Stimulated activated naive CD4-positive, alpha-beta T cell treated with Interleukin-2 at 50 U/mL for 16 hours (primary cell): ENCODE results near the gene HDAC1.

ENCODE experiments used
- DNase-seq: peaks from one replicate; lab custom pipeline; 2025; lab: John Stamatoyannopoulos, UW

The HDAC1 gene

DNA sequence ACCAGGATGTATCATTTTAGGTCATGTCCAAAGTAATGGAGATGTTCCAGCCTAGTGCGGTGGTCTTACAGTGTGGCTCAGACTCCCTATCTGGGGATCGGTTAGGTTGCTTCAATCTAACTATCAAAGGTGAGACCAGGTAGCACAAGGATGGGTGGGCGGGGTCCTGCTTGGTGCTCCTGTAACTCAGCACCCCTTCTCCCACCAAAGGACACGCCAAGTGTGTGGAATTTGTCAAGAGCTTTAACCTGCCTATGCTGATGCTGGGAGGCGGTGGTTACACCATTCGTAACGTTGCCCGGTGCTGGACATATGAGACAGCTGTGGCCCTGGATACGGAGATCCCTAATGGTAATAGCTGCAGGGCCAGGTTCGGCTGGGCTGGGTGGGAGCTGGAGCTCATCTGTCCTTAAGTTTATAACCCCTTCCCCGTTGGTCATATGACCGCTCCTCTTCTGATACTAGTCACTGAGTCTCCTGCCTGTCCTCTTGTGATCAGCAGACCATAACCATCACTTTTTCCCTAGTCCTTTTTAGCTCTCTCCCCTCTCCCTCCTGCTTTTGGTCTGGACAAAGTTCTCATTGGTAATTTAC lies 38.8 kb downstream of the HDAC1 start:
- no peak for DNase-seq

DNA sequence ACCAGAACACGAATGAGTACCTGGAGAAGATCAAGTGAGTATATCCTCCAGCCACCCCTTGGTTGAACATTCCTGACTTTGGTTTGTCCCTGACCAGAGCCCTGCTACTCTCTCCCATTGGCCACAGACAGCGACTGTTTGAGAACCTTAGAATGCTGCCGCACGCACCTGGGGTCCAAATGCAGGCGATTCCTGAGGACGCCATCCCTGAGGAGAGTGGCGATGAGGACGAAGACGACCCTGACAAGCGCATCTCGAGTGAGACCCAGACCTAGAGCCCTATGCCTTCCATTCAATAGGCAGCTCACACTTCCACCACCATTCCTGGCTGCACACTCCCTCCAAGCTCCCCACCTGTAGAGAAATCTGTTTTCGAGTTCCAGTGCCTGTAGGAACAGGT lies 39.7 kb downstream of the HDAC1 start:
- no peak for DNase-seq

DNA sequence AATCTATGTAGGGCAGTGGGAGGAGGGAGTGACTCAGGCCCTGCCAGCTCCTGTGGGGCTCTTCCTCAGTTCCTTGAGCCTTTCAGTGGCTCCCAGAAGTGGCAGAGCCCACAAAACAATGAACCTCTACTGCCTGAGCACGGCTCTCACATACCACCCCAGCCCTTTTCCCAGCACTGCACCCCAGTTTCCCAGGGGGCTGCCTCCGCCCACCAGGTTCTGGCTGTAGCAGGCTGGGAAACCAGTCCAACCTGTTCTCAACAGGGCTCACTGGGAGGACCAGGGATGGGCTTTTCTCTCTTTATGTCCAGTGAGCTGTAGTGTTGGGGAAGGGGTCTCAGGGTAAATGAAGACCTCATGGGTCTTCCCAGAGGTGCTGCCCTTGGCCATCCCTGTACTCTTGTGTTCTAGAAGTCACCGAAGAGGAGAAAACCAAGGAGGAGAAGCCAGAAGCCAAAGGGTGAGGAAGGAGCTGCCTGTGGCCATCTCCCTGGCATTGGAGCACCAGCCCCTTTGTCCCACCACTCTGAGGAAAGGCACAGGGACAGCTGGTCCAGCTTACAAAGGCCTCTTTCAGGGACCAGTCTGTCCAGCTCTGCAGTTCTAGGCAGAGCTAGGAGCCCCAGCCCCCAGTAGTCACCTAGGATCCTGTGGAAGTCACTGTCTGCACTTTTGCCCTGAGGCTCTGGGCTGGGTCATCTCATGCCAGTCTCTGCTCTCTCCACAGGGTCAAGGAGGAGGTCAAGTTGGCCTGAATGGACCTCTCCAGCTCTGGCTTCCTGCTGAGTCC lies 40.6 kb downstream of the HDAC1 start:
- DNase-seq = no peak

DNA sequence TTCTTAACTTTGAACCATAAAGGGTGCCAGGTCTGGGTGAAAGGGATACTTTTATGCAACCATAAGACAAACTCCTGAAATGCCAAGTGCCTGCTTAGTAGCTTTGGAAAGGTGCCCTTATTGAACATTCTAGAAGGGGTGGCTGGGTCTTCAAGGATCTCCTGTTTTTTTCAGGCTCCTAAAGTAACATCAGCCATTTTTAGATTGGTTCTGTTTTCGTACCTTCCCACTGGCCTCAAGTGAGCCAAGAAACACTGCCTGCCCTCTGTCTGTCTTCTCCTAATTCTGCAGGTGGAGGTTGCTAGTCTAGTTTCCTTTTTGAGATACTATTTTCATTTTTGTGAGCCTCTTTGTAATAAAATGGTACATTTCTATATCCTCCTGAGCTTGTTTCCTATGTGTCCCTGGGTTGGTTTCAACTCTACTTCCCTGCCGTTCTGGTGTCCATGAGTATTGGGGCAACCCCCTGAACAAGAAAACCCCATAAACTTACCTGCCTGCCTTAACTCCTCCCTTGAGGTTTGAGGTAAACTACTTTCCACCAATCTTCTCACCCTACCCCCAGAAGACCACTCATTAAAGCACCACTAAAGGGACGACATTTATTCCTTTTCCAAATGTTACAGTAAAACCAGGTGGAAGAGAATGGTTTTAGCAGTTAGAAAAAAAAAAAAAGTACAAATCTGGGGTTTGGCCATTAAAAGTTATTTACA lies 41.5 kb downstream of the HDAC1 start:
- DNase-seq = no peak

DNA sequence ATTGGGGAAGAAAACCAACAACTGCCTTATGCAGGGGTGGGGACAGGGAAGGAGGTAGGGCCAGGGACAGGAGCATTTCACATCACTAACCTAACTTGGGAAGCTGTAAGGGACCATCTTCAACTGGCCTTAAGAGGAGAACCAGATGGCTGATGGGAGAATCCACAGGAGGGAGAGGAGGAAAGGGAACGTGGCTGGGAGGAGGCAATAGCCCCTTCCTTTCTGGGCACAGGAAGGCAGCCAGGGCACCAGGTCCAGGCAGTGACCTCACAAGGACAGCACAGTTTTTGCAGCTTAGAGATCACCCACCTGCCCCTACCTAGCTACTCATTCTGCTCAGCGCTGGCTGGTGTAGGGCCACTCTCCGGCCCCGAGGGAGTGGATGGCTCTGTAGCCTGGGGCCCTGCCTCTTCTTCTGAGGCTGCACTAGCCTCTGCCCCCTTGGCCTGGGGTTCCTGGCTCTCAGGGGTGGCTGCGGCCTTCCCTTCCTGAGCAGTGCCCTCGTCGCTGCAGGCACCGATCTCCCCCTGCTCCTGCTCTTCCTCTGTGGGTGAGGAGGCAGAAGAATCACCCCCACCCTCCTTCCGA lies 42.5 kb downstream of the HDAC1 start:
- no peak for DNase-seq

DNA sequence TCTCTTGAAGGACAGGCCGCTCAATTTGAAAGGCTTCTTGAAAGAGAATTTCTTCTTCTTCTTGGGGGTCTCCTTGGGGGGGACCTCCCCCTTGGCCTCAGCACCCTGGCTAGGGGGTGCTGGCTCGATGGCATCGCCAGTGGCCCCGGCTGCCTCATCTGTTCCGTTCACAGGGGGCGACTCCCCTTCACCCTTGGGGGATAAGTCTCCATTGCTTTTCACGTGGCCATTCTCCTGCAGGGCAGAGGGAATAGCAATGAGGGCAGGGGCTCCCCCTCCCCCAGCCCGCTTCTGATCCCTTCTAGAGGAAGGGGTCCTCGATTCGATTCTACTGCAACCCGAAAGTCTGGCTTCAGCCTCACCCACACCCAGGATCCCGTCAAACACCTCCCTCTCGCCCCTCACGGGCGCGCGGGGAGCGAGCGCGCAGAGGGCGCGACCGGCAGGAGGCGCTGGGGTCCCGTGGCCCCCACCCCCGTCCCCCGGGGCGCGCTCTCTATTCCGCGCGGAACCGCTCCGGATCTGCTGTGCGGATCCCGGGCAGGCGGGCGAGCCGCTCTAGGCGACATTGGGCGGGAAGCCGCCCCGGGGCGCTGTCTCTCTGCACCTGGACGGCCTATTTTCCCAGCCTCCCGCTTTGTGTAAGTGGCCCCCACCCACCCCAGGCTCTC lies 43.1 kb downstream of the HDAC1 start:
- DNase-seq = peak; percentile 38

DNA sequence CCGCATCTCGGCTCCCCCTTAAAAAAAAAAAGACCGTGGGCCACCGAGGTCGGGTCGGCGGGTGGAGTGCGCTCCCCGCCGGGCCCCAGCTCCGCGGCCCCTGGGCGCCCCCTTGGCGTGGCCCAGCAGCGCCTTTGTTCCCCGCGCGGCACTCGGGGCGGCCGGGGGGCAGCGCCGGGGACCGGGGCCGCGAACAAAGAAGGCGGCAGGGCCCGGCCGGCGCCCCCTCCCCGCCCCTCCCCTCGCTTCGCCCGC lies 43.6 kb downstream of the HDAC1 start:
- no peak for DNase-seq

DNA sequence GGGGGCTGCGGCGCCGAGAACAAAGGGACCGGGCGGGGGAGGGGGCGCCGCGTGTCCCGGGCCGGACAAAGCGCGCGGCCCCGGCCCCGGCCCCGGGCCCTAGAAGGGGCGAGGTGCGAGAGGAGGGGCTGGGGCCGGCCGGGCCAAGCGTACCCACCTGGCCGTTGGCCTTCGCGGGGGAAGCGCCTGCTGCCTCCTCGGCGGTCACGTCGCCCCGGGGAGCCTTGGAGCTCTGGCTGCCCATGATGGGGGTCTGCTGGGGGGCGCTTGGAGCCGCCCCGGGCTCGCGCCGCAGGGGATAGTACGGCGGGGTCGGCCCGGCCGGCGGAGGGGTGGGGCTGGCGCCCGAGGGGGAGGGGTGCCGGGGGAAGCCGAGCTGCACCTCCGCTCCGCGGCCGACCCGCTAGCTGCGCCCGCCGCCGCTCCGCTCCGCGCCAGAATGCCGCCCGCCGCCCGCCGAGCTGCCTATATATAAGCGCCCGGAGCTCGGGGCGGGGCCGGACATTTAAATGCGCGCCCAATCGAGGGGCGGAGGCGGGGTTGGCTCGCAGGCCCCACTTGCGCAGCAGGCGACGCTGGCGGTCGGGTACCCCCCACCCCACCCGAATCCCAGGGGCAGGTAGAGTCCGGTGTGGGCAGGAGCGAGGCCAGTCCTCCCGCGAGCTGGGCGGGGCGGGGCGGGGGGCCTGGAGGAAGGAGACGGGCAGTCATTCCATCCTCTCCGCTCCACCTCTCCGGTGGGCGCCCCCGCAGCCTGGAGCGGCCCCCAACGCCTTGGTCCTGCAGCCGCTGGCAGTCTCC lies 44.1 kb downstream of the HDAC1 start, which contains the start of gene MARCKSL1:
TSS of gene MARCKSL1 (minus strand) at position 444 of the 801 bp plus-strand sequence. CDS start at position 244, 200 bp downstream.
- peak; percentile 80 for DNase-seq

DNA sequence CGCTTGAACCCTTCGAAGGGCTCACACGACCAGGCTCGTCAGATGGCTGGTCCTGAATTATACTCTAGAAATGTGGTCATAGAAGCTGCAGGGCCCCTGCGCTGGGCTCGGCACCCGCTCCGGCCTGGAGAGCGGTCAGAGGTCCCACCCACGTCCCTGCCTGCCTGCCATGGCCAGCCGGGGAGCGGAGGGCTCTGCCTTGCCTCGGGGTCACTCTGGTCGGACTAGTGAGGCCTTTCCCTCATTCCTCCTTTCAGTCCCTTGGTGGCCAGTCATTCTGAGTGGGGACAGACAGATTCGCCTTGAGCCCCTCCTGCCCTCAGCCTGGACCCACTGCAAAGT lies 44.7 kb downstream of the HDAC1 start:
- DNase-seq = no peak

DNA sequence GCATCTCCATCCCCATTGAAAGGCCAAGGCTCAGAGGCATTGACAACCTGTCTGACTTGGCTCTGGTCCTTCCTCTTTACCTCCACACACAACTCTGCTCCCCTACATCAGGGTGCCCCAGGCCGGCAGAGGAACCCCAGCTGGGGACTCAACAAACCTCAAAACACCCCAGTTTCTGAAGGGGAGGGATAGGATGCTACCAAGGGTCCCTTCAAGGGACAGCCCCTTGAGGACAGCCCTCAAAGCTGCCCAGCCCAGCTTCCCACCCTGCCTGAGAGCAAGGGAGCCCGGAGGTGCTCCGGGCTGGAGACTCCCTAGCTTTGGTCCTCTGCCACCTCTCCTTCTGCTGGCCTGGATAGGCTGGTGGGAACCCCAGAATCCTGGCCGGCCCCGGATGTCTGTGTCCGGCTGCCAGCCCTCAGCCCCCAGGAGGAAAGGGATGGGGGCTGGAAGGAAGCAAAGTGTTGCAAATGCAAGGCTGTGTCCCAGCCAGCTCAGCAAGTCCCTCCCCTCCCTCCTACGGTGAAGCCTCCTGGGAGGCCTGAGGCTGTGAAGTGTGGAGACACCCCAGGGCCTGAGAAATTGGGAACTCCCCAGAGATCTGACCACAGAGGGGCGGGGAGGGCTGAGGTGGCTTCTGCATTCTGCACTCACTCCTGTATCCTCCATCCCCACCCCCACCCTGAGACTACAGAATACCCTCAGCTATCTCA lies 45.2 kb downstream of the HDAC1 start:
- peak; percentile 57 for DNase-seq

DNA sequence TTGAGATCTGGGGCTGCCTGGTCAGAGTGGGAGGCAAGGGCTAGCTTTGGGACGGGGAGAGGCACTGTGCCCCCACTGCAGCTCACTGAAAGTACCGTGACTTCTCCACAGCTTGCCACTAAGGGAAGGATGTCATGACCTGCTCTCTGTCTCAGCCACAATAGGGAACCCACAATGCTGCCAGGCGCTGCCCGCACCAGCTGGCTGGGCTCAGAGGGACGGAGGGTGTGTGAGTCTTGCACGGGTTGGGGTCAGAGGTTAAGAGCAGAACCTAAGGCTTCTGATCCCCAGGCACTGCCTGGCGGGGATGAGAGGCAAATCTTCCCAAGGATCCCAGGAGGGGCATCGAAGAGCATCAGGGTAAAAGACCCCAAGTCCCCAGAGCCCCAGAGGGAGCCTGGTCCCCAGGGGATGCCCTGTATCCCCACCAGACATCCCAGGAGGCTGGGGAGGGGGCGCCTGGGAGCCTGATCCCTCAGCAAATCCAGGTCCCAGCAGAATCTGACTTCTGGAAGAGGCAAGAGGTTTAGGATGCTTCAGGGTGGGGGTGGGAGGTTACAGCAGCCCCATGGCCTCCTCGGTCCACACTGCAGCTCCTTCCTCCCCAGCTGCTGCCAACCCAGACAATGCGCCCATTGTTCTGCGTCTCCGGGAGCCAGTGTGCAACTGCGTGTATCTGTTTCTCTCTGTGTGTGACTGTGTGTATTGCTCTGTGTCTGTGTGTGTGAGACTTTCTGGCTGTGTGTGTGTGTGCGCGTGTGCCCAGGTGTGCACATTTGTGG lies 46.2 kb downstream of the HDAC1 start:
- no peak for DNase-seq

DNA sequence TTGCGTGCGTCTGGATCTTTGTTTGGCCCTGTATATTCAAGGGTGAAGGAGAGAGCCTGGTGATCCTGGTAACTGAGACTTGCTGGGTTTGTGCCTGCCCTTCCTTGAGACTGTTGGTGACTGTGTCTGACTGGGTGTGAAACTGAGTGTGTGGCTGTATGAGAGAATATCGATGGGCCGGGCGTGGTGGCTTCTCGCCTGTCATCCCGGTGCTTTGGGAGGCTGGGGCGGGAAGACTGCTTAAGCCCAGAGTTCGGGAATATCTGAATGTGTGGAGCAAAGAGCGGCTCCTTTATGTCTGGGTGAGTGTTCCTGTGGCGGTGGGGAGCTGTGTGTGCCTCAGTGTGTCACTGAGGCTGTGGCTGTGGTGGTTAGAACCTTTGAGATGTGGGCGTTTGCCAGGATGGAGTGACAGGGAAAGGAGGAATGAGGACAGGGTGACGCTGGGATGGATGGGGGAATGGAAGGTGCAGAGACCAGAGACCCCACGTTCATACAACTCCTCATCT lies 46.8 kb downstream of the HDAC1 start:
- no peak for DNase-seq

DNA sequence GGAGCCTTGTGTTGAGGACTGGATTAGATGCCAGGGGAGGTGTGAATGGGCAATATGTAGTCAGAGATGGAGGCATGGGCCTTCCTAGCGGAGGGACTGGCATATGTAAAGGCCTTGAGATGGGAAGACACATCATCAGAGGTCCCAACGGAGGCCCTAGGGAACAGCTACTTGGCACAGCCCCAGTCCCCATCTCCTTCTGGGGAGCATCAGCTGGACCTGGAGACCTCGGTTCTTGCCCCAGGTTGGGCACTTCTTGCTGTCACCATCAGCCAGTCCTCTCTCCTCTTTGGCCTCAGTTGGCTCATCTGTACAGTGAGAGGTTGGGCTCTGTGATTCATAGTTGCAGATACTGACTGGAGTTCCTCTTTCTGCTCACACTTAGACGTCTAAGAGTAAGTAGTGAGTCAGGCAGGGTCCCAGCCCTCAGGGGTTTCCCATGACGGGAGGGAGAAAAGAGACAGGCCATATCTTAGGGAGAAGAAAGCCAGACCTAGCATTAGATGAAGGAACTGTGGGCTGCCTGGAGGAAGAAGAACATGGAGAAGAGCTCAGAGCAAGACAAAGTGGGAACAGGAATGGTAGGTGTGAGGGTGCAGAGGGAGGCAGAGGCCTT lies 47.6 kb downstream of the HDAC1 start:
- peak; percentile 20 for DNase-seq

DNA sequence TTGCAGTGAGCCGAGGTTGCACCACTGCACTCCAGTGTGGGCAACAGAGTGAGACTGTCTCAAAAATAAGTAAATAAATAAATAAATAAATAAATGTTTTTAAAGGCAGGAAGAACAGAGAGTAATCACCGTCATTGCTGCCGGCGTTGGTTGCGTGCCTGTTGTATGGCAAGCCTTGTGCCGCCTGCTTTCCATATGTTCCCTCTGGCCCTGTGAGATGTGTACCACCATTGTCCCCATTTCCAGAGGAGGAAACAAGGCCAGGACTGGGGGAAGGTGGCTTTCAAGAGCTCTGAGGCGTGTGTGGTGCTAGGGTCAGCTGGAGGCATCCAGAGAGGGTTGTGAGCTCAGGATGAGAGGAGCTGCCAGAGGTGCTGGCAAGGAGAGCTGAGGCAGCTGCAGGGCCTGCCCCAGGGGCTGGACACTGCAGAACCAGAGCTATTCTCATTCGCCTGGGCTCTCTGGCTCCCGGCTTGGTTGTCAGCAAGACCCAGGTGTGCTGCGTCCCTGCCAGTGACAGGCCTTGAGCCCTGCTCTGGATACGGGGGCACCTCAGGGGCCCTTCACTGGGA lies 49.4 kb downstream of the HDAC1 start:
- no peak for DNase-seq

DNA sequence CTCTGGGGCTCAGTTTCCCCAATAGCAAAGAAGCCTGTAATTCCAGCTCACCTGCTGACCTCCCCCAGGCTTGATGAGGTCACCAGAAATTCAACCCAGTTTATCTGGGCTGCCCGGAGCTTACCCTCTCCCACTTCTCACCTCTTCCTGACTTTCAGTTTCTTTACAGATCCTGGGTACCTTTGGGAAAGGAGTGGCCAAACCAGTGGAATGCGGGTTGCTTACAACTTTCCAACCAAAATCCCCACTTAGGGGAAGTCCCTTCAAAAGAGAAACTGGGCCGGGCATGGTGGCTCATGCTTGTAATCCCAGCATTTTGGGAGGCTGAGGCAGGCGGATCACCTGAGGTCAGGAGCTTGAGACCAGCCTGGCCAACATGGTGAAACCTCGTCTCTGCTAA lies 50.1 kb downstream of the HDAC1 start:
- DNase-seq = no peak

DNA sequence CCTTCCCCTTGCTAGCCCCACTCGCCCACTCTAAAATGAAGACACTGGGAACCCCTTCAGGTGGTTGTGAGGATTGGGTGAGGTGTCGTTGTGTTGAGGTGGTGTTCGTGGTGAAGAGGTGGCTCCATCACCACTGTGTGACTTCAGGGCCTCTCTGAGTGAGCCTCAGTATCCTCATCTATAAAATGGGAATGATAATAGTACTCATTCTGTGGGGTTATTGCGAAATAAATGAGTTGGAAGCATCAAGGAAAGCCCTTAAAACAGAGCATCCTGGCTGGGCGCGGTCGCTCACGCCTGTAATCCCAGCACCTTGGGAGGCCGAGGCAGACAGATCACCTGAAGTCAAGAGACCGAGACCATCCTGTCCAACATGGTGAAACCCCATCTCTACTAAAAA lies 50.8 kb downstream of the HDAC1 start:
- DNase-seq = no peak

DNA sequence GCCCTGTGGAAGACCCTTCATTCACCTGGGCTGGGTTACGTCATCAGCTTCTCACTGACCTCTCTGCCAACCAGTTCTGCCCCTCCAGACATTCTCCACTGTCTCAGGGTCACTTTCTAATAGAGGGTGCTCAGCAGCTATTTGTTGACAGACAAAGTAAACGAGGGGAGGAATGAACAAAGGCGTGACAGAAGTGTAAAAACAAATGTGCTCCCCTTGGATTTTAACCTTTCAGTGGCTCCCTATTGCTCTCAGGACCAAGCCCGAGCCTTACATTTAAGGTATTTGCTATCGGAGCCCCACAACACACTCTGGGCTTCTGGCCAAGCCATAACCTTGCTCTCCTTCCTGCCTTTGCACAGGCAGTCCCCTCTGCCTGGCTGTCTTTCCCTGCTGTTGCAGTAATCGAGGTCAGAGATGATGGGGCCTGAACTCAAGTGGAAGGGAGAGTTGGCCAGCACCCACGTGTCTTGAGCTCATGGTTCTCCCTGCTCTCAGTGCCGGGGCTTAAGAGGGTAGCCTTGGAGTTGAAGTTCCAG lies 53.5 kb downstream of the HDAC1 start:
- no peak for DNase-seq

DNA sequence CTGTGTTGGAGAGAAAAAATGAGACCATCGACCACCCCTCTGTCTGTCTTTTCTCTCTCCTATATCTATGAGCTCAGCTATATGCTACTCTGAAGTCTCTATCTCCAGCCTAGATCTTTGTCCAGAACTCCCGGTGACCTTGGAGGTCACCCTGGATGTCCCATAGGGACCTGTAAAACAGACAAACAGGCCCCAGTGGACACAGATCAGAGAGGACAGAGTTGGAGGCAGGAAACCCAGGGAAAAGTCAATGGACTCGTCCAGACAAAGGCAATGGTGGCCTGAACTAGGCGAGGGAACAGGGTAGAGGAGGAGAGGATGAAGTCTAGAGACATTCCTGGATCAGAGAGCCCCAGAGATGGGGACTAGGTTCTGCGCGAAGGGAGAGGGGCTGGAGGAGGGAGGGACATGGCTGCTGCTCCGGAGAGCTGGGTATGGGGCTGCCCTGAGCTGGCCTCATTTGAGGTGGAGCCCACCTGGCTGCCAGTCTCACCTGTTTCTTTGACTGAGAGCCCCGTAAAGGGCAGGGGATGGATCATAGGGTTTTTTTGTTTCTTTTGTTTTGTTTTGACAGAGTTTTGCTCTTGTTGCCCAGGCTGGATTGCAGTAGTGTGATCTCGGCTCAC lies 54.8 kb downstream of the HDAC1 start:
- DNase-seq = no peak
